HEK293 (cell line): ENCODE measurements around the gene RAB6C.

Experiments used
- ZBTB8A ChIP-seq: fragments of 450-650 bp; formaldehyde crosslinking; IDR thresholded peaks from 2 replicates; pipeline ENCODE4 v1.5.1; 2016; ENCODE audit warnings: missing biosample characterization, missing genetic modification characterization
- ZNF112 ChIP-seq: fragments of 450-650 bp; formaldehyde crosslinking; IDR thresholded peaks from 2 replicates; pipeline ENCODE4 v1.5.0; 2017; ENCODE audit warnings: missing biosample characterization, missing genetic modification characterization
- ZNF184 ChIP-seq: fragments of 450-650 bp; IDR thresholded peaks from 2 replicates; pipeline ENCODE4 v1.5.1; 2018; ENCODE audit warnings: missing biosample characterization, mild to moderate bottlenecking, missing genetic modification characterization
- ZNF223 ChIP-seq: fragments of 450-650 bp; formaldehyde crosslinking; IDR thresholded peaks from 2 replicates; pipeline ENCODE4 v1.5.1; 2016; ENCODE audit warnings: missing biosample characterization, missing genetic modification characterization
- ZNF416 ChIP-seq: fragments of 450-650 bp; formaldehyde crosslinking; IDR thresholded peaks from 2 replicates; pipeline ENCODE4 v1.5.1; 2016; ENCODE audit warnings: missing biosample characterization, missing genetic modification characterization
- ZNF514 ChIP-seq: fragments of 450-650 bp; formaldehyde crosslinking; IDR thresholded peaks from 2 replicates; pipeline ENCODE4 v1.5.1; 2016; ENCODE audit warnings: missing biosample characterization, missing genetic modification characterization
- ZNF560 ChIP-seq: fragments of 450-650 bp; formaldehyde crosslinking; IDR thresholded peaks from 2 replicates; pipeline ENCODE4 v1.5.1; 2017; ENCODE audit warnings: missing biosample characterization, missing genetic modification characterization, borderline replicate concordance
- ZNF776 ChIP-seq: fragments of 450-650 bp; formaldehyde crosslinking; IDR thresholded peaks from 2 replicates; pipeline ENCODE4 v1.5.0; 2017; ENCODE audit warnings: missing biosample characterization, missing genetic modification characterization, borderline replicate concordance
- ZNF777 ChIP-seq: fragments of 450-650 bp; formaldehyde crosslinking; IDR thresholded peaks from 2 replicates; pipeline ENCODE4 v1.5.1; 2017; ENCODE audit warnings: missing biosample characterization, missing genetic modification characterization, borderline replicate concordance
- TF ChIP-seq, protein P1 (sequence below): fragments of 450-650 bp; formaldehyde crosslinking; IDR thresholded peaks from 2 replicates; pipeline ENCODE4 v1.5.1; 2016; ENCODE audit warnings: missing biosample characterization, missing genetic modification characterization

DNA sequence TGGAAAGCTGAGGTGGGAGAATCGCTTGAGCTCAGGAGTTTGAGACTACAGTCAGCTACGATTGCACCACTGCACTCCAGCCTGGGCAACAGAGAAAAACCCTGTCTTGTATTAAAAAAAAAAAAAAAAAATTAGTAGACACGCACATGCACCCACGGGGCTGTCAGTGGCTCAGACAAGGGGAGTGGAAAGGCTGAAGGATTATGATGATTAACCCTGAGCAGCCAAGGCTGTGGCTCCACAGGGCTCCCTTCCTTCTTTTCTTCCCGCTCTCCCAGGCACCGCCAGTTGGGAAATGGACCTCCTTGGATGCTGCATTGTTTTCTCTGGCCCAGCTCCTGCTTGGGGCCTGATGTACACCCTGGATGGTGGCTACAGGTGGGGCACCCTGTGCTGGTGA lies 49.0 kb upstream of the RAB6C start:
- TF ChIP-seq ZNF776 (tag by site-specific recombination) = no peak
- TF ChIP-seq, protein P1, sequence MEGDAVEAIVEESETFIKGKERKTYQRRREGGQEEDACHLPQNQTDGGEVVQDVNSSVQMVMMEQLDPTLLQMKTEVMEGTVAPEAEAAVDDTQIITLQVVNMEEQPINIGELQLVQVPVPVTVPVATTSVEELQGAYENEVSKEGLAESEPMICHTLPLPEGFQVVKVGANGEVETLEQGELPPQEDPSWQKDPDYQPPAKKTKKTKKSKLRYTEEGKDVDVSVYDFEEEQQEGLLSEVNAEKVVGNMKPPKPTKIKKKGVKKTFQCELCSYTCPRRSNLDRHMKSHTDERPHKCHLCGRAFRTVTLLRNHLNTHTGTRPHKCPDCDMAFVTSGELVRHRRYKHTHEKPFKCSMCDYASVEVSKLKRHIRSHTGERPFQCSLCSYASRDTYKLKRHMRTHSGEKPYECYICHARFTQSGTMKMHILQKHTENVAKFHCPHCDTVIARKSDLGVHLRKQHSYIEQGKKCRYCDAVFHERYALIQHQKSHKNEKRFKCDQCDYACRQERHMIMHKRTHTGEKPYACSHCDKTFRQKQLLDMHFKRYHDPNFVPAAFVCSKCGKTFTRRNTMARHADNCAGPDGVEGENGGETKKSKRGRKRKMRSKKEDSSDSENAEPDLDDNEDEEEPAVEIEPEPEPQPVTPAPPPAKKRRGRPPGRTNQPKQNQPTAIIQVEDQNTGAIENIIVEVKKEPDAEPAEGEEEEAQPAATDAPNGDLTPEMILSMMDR (tag by site-specific recombination) = no peak
- TF ChIP-seq ZNF223 (tag by site-specific recombination) = no peak
- TF ChIP-seq ZNF184 (tag by site-specific recombination) = no peak
- no peak for TF ChIP-seq ZNF560 (tag by site-specific recombination)
- TF ChIP-seq ZNF112 (tag by site-specific recombination) = no peak
- no peak for TF ChIP-seq ZNF514 (tag by site-specific recombination)
- TF ChIP-seq ZBTB8A = no peak
- no peak for TF ChIP-seq ZNF777 (tag by site-specific recombination)
- no peak for TF ChIP-seq ZNF416
